DND-41 (cell line): ENCODE measurements around the gene SP5.

Source experiments
- EZH2 ChIP-seq: IDR thresholded peaks from 3 replicates; pipeline ENCODE4 v1.6.1; 2012; ENCODE audit warnings: borderline replicate concordance, low read depth, mild to moderate bottlenecking, moderate library complexity, low read length, inconsistent platforms; ENCODE audit not compliant: severe bottlenecking
- TF ChIP-seq, protein P1 (sequence below): IDR thresholded peaks from 2 replicates; pipeline ENCODE4 v1.5.1; 2012; ENCODE audit warnings: borderline replicate concordance, low read length, moderate library complexity, mild to moderate bottlenecking; ENCODE audit not compliant: poor library complexity, severe bottlenecking; ENCODE audit errors: extremely low read depth

DNA sequence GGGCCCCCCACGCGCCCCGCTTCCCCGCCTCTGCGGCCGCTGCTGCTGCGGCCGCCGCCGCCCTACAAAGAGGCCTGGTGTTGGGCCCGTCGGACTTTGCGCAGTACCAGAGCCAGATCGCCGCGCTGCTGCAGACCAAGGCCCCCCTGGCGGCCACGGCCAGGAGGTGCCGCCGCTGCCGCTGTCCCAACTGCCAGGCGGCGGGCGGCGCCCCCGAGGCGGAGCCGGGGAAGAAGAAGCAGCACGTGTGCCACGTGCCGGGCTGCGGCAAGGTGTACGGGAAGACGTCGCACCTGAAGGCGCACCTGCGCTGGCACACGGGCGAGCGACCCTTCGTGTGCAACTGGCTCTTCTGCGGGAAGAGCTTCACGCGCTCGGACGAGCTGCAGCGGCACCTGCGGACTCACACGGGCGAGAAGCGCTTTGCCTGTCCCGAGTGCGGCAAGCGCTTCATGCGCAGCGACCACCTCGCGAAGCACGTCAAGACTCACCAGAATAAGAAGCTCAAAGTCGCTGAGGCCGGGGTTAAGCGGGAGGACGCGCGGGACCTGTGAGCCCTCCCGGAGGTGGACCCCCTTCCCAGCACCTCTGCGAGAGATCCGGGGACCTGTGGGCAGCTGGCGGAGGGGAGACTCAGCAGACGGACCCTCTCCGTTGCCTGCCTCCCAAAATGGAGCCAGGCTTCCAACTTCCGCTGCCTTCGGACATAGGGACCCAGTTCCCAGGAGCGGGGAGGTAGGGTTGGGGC is 1.9 kb downstream of the SP5 start:
- TF ChIP-seq, protein P1, sequence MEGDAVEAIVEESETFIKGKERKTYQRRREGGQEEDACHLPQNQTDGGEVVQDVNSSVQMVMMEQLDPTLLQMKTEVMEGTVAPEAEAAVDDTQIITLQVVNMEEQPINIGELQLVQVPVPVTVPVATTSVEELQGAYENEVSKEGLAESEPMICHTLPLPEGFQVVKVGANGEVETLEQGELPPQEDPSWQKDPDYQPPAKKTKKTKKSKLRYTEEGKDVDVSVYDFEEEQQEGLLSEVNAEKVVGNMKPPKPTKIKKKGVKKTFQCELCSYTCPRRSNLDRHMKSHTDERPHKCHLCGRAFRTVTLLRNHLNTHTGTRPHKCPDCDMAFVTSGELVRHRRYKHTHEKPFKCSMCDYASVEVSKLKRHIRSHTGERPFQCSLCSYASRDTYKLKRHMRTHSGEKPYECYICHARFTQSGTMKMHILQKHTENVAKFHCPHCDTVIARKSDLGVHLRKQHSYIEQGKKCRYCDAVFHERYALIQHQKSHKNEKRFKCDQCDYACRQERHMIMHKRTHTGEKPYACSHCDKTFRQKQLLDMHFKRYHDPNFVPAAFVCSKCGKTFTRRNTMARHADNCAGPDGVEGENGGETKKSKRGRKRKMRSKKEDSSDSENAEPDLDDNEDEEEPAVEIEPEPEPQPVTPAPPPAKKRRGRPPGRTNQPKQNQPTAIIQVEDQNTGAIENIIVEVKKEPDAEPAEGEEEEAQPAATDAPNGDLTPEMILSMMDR, result no peak
- TF ChIP-seq EZH2, result no peak
